Smooth muscle cell (in vitro differentiated cells): Measurements from ENCODE around the gene TMEM158. TPM values are rescaled to one million over a fixed set of nuclear protein-coding genes. Genes with fewer than 3 reads are reported as not detected.

Experiments used
- DNase-seq: peaks from one replicate; lab custom pipeline; 2025; ENCODE audit not compliant: unreplicated experiment; lab: John Stamatoyannopoulos, UW
- H2AFZ ChIP-seq: fragments of 200-600 bp; sonication (generic); 2 replicates; pipeline ENCODE4 v1.6.0; 2016; ENCODE audit warnings: antibody characterized with exemption, low read depth, mild to moderate bottlenecking
- H3F3A ChIP-seq: fragments of 200-600 bp; sonication (generic); 2 replicates; pipeline ENCODE4 v1.6.0; 2017; ENCODE audit warnings: antibody characterized with exemption, low read depth
- H3K27ac ChIP-seq: fragments of 200-600 bp; sonication (generic); 2 replicates; pipeline ENCODE4 v1.5.1; 2016; ENCODE audit warnings: low read depth, mild to moderate bottlenecking
- H3K27me3 ChIP-seq: fragments of 200-600 bp; sonication (generic); 2 replicates; pipeline ENCODE4 v1.6.1; 2016; ENCODE audit warnings: low read depth, mild to moderate bottlenecking
- H3K36me3 ChIP-seq: fragments of 200-600 bp; sonication (generic); 2 replicates; pipeline ENCODE4 v1.5.1; 2016; ENCODE audit warnings: low read depth
- H3K4me1 ChIP-seq: fragments of 200-600 bp; sonication (generic); 2 replicates; pipeline ENCODE4 v1.5.1; 2016; ENCODE audit warnings: low read depth
- H3K4me2 ChIP-seq: fragments of 200-600 bp; sonication (generic); 2 replicates; pipeline ENCODE4 v1.6.0; 2016; ENCODE audit warnings: mild to moderate bottlenecking
- H3K4me3 ChIP-seq: fragments of 200-600 bp; sonication (generic); 2 replicates; pipeline ENCODE4 v1.5.1; 2016; ENCODE audit warnings: mild to moderate bottlenecking
- H3K79me2 ChIP-seq: fragments of 200-600 bp; sonication (generic); 2 replicates; pipeline ENCODE4 v1.6.0; 2016; ENCODE audit warnings: low read depth, mild to moderate bottlenecking
- H3K9ac ChIP-seq: fragments of 200-600 bp; sonication (generic); 2 replicates; pipeline ENCODE4 v1.6.0; 2016; ENCODE audit warnings: low read depth
- H3K9me3 ChIP-seq: fragments of 200-600 bp; sonication (generic); replicated peaks from 2 replicates; pipeline ENCODE4 v1.5.1; 2016; ENCODE audit warnings: low read depth
- H4K20me1 ChIP-seq: fragments of 200-600 bp; sonication (generic); 2 replicates; pipeline ENCODE4 v1.6.0; 2016; ENCODE audit warnings: low read depth
- CTCF ChIP-seq: fragments of 200-600 bp; sonication (generic); IDR thresholded peaks from 2 replicates; pipeline ENCODE4 v1.5.1; 2017; ENCODE audit warnings: borderline replicate concordance, mild to moderate bottlenecking, antibody characterized with exemption; ENCODE audit not compliant: insufficient read depth, poor library complexity, severe bottlenecking
- WGBS: methylation state at CpG from one replicate; pipeline ENCODE4 v1.1.7; 2016; ENCODE audit warnings: low lambda C conversion rate; 5-methylcytosine and 5-hydroxymethylcytosine counted together
- polyA plus RNA-seq: library from polyadenylated mRNA; unstranded; fragments of >200 nt; fragmentation: Nextera tagmentation; extraction: Ambion mirVana; gene quantifications from 2 replicates; pipeline ENCODE4 v1.2.1, GENCODE V29; 2016
- total RNA-seq: library from RNA; depleted of rRNA; stranded (reverse); fragments of >200 nt; gene quantifications from 2 replicates; pipeline ENCODE4 v1.2.3, GENCODE V29; 2014

The TMEM158 gene
- total and polyA plus RNA-seq, 2 experiments from 2014 or later = 16.8 to 70.9 TPM

- Histone ChIP-seq H3K4me2 (no peak overlapping the region), H2AFZ (no peak overlapping the region), H3K9me3 (no peaks in the 10 kb centered on the region), H3K27ac (no peak overlapping the region), H3K4me3 (no peak overlapping the region), H4K20me1 (no peaks in the 10 kb centered on the region), H3K36me3 (no peaks in the 10 kb centered on the region), H3K4me1 (peaks cover 17% of the 10 kb centered on the region), H3K9ac (no peak overlapping the region), H3K27me3 (no peaks in the 10 kb centered on the region), H3K79me2 (no peaks in the 10 kb centered on the region), H3F3A (peaks cover 5% of the 10 kb centered on the region)
- no peak for DNase-seq
- TF ChIP-seq CTCF = no peak
- WGBS = 96% methylated on average over 5 of the region's 6 CpGs
Observed at GRCh38 chr3:45186871-45187270, 39.2 kb downstream of the TMEM158 start.

DNA sequence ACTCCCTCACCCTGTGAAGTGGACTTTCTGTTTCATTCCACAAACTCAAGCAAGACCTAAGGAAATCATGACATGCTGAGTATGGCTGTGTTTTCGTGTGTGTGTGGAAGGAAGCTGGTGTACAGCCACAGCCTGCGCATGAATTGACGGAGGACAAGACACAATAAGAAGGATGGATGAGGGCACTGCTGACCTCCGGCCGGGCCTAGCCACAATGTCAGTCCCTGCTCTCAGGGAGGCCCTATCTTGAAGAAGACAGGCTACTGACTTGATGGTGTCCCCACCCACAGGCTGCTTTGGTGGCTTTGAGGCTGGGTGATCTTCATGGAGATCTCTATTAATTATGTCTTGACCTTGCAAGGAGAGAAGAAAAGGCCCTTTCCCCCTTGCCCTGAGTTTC lies 40.6 kb downstream of the TMEM158 start:
- H3K9me3 ChIP-seq = no peaks in the 10 kb centered on the region
- 99% methylated on average over 5 of the region's 5 CpGs for WGBS

DNA sequence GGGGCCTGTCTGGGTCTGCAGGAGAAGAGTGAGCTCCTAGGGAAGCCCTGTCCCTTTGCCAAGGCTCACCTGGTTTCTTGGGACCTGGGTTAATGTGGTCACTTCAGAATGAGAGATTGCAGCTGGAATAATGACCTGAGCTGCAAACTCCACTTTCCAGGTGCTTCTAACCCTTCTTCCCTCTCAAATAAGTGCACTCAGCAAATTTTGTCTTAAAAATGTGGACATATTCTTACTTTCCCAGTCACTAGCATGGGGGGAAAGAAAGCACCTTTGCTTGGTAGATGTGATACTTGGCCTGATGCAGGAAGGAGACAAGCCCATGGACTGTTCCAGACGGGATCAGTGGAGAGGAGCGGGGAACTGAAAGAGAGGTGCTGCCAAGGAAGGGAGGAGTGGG lies 41.0 kb downstream of the TMEM158 start:
- Histone ChIP-seq H4K20me1 (no peaks in the 10 kb centered on the region), H3K36me3 (no peaks in the 10 kb centered on the region), H3K9ac (no peak overlapping the region), H3F3A (peaks cover 5% of the 10 kb centered on the region), H3K9me3 (no peaks in the 10 kb centered on the region), H3K79me2 (no peaks in the 10 kb centered on the region), H3K4me3 (no peak overlapping the region), H2AFZ (no peak overlapping the region), H3K27ac (no peak overlapping the region), H3K4me1 (peaks cover 10% of the 10 kb centered on the region), H3K27me3 (no peaks in the 10 kb centered on the region), H3K4me2 (no peak overlapping the region)
- TF ChIP-seq CTCF = no peak
- WGBS = 98% methylated on average over 2 of the region's 2 CpGs
- no peak for DNase-seq

More for the DNA sequence above, 40.6 kb downstream of the TMEM158 start:
- H3K36me3 ChIP-seq = no peaks in the 10 kb centered on the region
- H3K9ac ChIP-seq = no peak overlapping the region
- no peak overlapping the region for H3K27ac ChIP-seq
- no peaks in the 10 kb centered on the region for H3K27me3 ChIP-seq
- no peaks in the 10 kb centered on the region for H4K20me1 ChIP-seq
- no peak for TF ChIP-seq CTCF
- H3K4me1 ChIP-seq = peaks cover 10% of the 10 kb centered on the region
- peaks cover 5% of the 10 kb centered on the region for H3F3A ChIP-seq
- no peaks in the 10 kb centered on the region for H3K79me2 ChIP-seq
- no peak for DNase-seq
- H2AFZ ChIP-seq = no peak overlapping the region
- H3K4me2 ChIP-seq = no peak overlapping the region
- H3K4me3 ChIP-seq = no peak overlapping the region

GRCh38 chr3:45183872-45184262 lies 42.2 kb downstream of the TMEM158 start:
- Histone ChIP-seq H3K4me1 (peaks cover 10% of the 10 kb centered on the region), H3K4me2 (no peak overlapping the region), H3K9ac (no peak overlapping the region), H3K4me3 (no peak overlapping the region), H3K27ac (peak overlapping the region; percentile 25), H3K36me3 (no peaks in the 10 kb centered on the region), H3F3A (peaks cover 5% of the 10 kb centered on the region), H4K20me1 (no peaks in the 10 kb centered on the region), H2AFZ (no peak overlapping the region), H3K27me3 (no peaks in the 10 kb centered on the region), H3K79me2 (no peaks in the 10 kb centered on the region), H3K9me3 (no peaks in the 10 kb centered on the region)
- no peak for TF ChIP-seq CTCF
- 85% methylated on average over 7 of the region's 7 CpGs for WGBS
- DNase-seq = no peak
